ENCODE data around the gene ZNF862. TPM values are rescaled to one million over a fixed set of nuclear protein-coding genes. Genes with fewer than 3 reads are reported as not detected.

The ZNF862 gene
- total and polyA plus RNA-seq, 2 donors (not counting 1 experiment from before 2014, with no cell fraction given), result 24.1 to 33.0 TPM

DNA sequence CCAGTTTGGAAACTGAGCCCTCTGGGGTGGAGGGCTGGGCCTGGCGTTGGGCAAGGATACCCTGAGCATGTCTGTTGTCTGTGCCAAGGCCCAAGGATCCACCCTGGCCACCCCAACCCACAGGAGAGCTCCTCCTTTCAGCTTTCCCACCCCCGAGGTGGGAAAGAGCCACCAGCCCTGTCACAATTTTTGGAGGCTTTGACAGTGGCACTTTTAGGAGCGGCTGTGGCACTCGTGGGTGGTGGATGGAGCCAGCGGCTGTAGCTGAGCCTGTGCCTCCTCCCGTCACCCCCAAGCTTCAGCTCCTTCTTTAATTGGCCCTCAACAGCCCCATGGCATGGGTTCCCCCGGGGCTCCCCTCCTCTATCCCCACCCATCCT lies 18.2 kb upstream of the ZNF862 start:
- ChIA-PET CTCF (no interaction called here), POLR2A (no interaction called here)
- Histone ChIP-seq H3K79me2 (ENCODE audit: control insufficient read depth, insufficient read depth, low read length) (no peaks in the 10 kb centered on the region), H3K9me3 (ENCODE audit: control extremely low read depth in 1 of 3, control insufficient read depth in 2 of 3, insufficient read depth in 1 of 3, low read length in 2 of 3) (no peaks in the 10 kb centered on the region), H4K20me1 (ENCODE audit: control insufficient read depth, insufficient read depth, low read length, poor library complexity, severe bottlenecking) (no peaks in the 10 kb centered on the region), H3K27ac (ENCODE audit: low read length in 2 of 2) (no peak overlapping the region), H3K9ac (ENCODE audit: low read length) (no peak overlapping the region), H3K4me2 (replicated peaks; ENCODE audit: low read depth, low read length, poor library complexity, severe bottlenecking) (no peak overlapping the region), H2AFZ (ENCODE audit: insufficient read depth, low read depth, low read length, poor library complexity, severe bottlenecking) (no peak overlapping the region), H3K27me3 (replicated peaks in 1 of 4; ENCODE audit: control extremely low read depth in 1 of 4, control insufficient read depth in 3 of 4, insufficient read depth in 4 of 4, low read length in 3 of 4) (no peaks in the 10 kb centered on the region), H3K4me1 (ENCODE audit: control insufficient read depth in 2 of 2, insufficient read depth in 2 of 2, low read length in 2 of 2) (no peaks in the 10 kb centered on the region), H3K36me3 (replicated peaks in 1 of 2; ENCODE audit: control extremely low read depth in 1 of 2, control insufficient read depth in 1 of 2, extremely low read depth in 1 of 2, insufficient read depth in 2 of 2, low read length in 1 of 2) (no peaks in the 10 kb centered on the region), H3K4me3 (ENCODE audit: control extremely low read depth in 1 of 5, extremely low read depth in 1 of 5, insufficient read depth in 1 of 5, low read depth in 2 of 5, low read length in 4 of 5) (no peak overlapping the region)
- Mint-ChIP-seq H3K4me1 (no peaks in the 10 kb centered on the region), H3K27me3 (peaks cover 3% of the 10 kb centered on the region), H3K27ac (no peak overlapping the region), H3K4me3 (no peak overlapping the region), H3K9me3 (ENCODE audit: insufficient read depth) (no peaks in the 10 kb centered on the region)
- no peak for DNase-seq
- intact Hi-C loops (cut with micrococcal nuclease), result no loop called here
- TF ChIP-seq, protein P1, sequence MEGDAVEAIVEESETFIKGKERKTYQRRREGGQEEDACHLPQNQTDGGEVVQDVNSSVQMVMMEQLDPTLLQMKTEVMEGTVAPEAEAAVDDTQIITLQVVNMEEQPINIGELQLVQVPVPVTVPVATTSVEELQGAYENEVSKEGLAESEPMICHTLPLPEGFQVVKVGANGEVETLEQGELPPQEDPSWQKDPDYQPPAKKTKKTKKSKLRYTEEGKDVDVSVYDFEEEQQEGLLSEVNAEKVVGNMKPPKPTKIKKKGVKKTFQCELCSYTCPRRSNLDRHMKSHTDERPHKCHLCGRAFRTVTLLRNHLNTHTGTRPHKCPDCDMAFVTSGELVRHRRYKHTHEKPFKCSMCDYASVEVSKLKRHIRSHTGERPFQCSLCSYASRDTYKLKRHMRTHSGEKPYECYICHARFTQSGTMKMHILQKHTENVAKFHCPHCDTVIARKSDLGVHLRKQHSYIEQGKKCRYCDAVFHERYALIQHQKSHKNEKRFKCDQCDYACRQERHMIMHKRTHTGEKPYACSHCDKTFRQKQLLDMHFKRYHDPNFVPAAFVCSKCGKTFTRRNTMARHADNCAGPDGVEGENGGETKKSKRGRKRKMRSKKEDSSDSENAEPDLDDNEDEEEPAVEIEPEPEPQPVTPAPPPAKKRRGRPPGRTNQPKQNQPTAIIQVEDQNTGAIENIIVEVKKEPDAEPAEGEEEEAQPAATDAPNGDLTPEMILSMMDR (IDR thresholded peaks at IDR 0.05), result no peak
- TF ChIP-seq EZH2 (IDR thresholded peaks at IDR 0.05; ENCODE audit: borderline replicate concordance, insufficient read depth, low read depth, low read length, poor library complexity, severe bottlenecking), result no peak
- 93% methylated on average over 7 of the region's 7 CpGs for WGBS (ENCODE audit: insufficient coverage)
- ATAC-seq (ENCODE audit: low read depth), result no peak

DNA sequence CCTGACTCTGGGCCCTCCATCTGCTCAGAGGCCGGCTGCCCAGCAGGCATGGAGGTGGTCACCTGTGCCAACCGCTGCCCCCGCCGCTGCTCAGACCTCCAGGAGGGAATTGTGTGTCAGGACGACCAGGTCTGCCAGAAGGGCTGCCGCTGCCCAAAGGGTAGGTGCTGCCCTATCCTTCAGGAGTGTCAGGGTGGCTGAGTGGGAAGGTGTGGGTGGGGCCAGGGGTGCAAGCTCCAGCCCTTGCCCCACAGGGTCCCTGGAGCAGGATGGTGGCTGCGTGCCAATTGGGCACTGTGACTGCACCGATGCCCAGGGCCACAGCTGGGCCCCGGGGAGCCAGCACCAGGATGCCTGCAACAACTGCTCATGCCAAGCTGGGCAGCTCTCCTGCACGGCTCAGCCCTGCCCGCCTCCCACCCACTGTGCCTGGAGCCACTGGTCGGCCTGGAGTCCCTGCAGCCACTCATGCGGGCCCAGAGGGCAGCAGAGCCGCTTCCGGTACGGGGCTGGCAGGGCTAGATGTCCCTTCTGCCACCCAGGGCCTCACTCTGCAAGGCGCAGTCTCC lies 17.5 kb upstream of the ZNF862 start:
- WGBS (ENCODE audit: insufficient coverage), result 95% methylated on average over 17 of the region's 17 CpGs
- no peak for DNase-seq
- POLR2A ChIA-PET, result no interaction called here
- H3K27me3 Mint-ChIP-seq, result peaks cover 3% of the 10 kb centered on the region
- TF ChIP-seq, protein P1 (IDR thresholded peaks at IDR 0.05), result no peak
- TF ChIP-seq EZH2 (IDR thresholded peaks at IDR 0.05; ENCODE audit: borderline replicate concordance, insufficient read depth, low read depth, low read length, poor library complexity, severe bottlenecking), result no peak
- no peak overlapping the region for H3K4me3 Mint-ChIP-seq
- CTCF ChIA-PET, result no interaction called here
- Histone ChIP-seq H2AFZ (ENCODE audit: insufficient read depth, low read depth, low read length, poor library complexity, severe bottlenecking) (no peak overlapping the region), H3K9ac (ENCODE audit: low read length) (no peak overlapping the region), H3K79me2 (ENCODE audit: control insufficient read depth, insufficient read depth, low read length) (no peaks in the 10 kb centered on the region), H3K4me2 (replicated peaks; ENCODE audit: low read depth, low read length, poor library complexity, severe bottlenecking) (no peak overlapping the region), H3K27me3 (replicated peaks in 1 of 4; ENCODE audit: control extremely low read depth in 1 of 4, control insufficient read depth in 3 of 4, insufficient read depth in 4 of 4, low read length in 3 of 4) (no peaks in the 10 kb centered on the region), H3K4me1 (ENCODE audit: control insufficient read depth in 2 of 2, insufficient read depth in 2 of 2, low read length in 2 of 2) (no peaks in the 10 kb centered on the region), H3K36me3 (replicated peaks in 1 of 2; ENCODE audit: control extremely low read depth in 1 of 2, control insufficient read depth in 1 of 2, extremely low read depth in 1 of 2, insufficient read depth in 2 of 2, low read length in 1 of 2) (no peaks in the 10 kb centered on the region), H3K27ac (ENCODE audit: low read length in 2 of 2) (no peak overlapping the region), H3K4me3 (ENCODE audit: control extremely low read depth in 1 of 5, extremely low read depth in 1 of 5, insufficient read depth in 1 of 5, low read depth in 2 of 5, low read length in 4 of 5) (no peak overlapping the region), H3K9me3 (ENCODE audit: control extremely low read depth in 1 of 3, control insufficient read depth in 2 of 3, insufficient read depth in 1 of 3, low read length in 2 of 3) (no peaks in the 10 kb centered on the region), H4K20me1 (ENCODE audit: control insufficient read depth, insufficient read depth, low read length, poor library complexity, severe bottlenecking) (no peaks in the 10 kb centered on the region)
- intact Hi-C loops (cut with micrococcal nuclease), result no loop called here
- no peak for ATAC-seq (ENCODE audit: low read depth)
- H3K4me1 Mint-ChIP-seq, result no peaks in the 10 kb centered on the region
- no peak overlapping the region for H3K27ac Mint-ChIP-seq
- no peaks in the 10 kb centered on the region for H3K9me3 Mint-ChIP-seq (ENCODE audit: insufficient read depth)
